Liver (tissue), 9 donors: Measurements from ENCODE around the gene PDE9A. TPM values are rescaled to one million over a fixed set of nuclear protein-coding genes. Genes with fewer than 3 reads are reported as not detected.

ENCODE experiments used
- DNase-seq: peaks from one replicate; pipeline ENCODE4 v3.0.0-alpha.2; 2017; ENCODE audit warnings: low spot score
- H3K27ac ChIP-seq, 2 donors: one replicate each; pipeline ENCODE4 v1.7.0; 2013; ENCODE audit warnings: inconsistent platforms in 2 of 2, low read length in 2 of 2, control low read depth in 1 of 2, low read depth in 1 of 2, mild to moderate bottlenecking in 1 of 2
- H3K27me3 ChIP-seq, 4 donors: one replicate each; pipeline versions ENCODE4 v1.6.1 to v1.7.0; 2013; ENCODE audit warnings: low read length in 3 of 4, inconsistent platforms in 1 of 4, mild to moderate bottlenecking in 1 of 4, moderate library complexity in 1 of 4; ENCODE audit not compliant: control insufficient read depth in 4 of 4, insufficient read depth in 4 of 4
- H3K36me3 ChIP-seq, 4 donors: one replicate each; pipeline versions ENCODE4 v1.6.1 to v1.7.0; 2013; ENCODE audit warnings: low read length in 3 of 4, mild to moderate bottlenecking in 3 of 4, low read depth in 1 of 4, moderate library complexity in 1 of 4; ENCODE audit not compliant: control insufficient read depth in 4 of 4, insufficient read depth in 3 of 4
- H3K4me1 ChIP-seq, 4 donors: one replicate each; pipeline versions ENCODE4 v1.6.1 to v1.7.0; 2013; ENCODE audit warnings: low read length in 3 of 4, mild to moderate bottlenecking in 3 of 4, moderate library complexity in 1 of 4; ENCODE audit not compliant: control insufficient read depth in 4 of 4, insufficient read depth in 4 of 4
- H3K4me3 ChIP-seq, 3 donors: one replicate each; pipeline versions ENCODE4 v1.6.1 to v1.7.0; 2013; ENCODE audit warnings: low read length in 3 of 3, control low read depth in 1 of 3, low read depth in 1 of 3, mild to moderate bottlenecking in 1 of 3
- H3K9ac ChIP-seq, 2 donors: one replicate each; pipeline ENCODE4 v1.7.0; 2013; ENCODE audit warnings: low read length in 2 of 2, mild to moderate bottlenecking in 2 of 2, moderate library complexity in 2 of 2, control low read depth in 1 of 2, low read depth in 1 of 2
- H3K9me3 ChIP-seq, 4 donors: one replicate each; pipeline versions ENCODE4 v1.6.1 to v1.7.0; 2013; ENCODE audit warnings: low read length in 3 of 4; ENCODE audit not compliant: control insufficient read depth in 4 of 4
- ATF3 ChIP-seq: IDR thresholded peaks from 2 replicates; pipeline ENCODE4 v1.6.1; 2016; ENCODE audit warnings: antibody characterized with exemption
- CTCF ChIP-seq: fragments of 150-350 bp; IDR thresholded peaks from 2 replicates; pipeline ENCODE4 v1.5.1; 2017; ENCODE audit warnings: improper control_type of control experiment, low read depth, low read length; ENCODE audit not compliant: missing input control
- EGR1 ChIP-seq, 2 donors: IDR thresholded peaks; 2 replicates each; pipeline ENCODE4 v1.6.1; 2016 to 2018; ENCODE audit warnings: antibody characterized with exemption in 2 of 2, low read depth in 2 of 2
- GABPA ChIP-seq, 2 donors: IDR thresholded peaks in 1 of 2; conservative IDR thresholded peaks in 1 of 2; 2 replicates each; pipeline ENCODE4 v1.6.1; 2016; ENCODE audit warnings: antibody characterized with exemption in 2 of 2, mild to moderate bottlenecking in 1 of 2, moderate library complexity in 1 of 2
- HNF4A ChIP-seq, 2 donors: conservative IDR thresholded peaks; 2 replicates each; pipeline ENCODE4 v1.6.1; 2016; ENCODE audit warnings: antibody characterized with exemption in 2 of 2, mild to moderate bottlenecking in 2 of 2
- JUND ChIP-seq, 2 donors: IDR thresholded peaks; 2 replicates each; pipeline ENCODE4 v1.6.1; 2016; ENCODE audit warnings: antibody characterized with exemption in 2 of 2
- MAX ChIP-seq: IDR thresholded peaks from 2 replicates; pipeline ENCODE4 v1.6.1; 2016; ENCODE audit warnings: antibody characterized with exemption
- RAD21 ChIP-seq, 2 donors: IDR thresholded peaks; 2 replicates each; pipeline ENCODE4 v1.6.1; 2016; ENCODE audit warnings: antibody characterized with exemption in 2 of 2, mild to moderate bottlenecking in 2 of 2
- RXRA ChIP-seq, 2 donors: IDR thresholded peaks; 2 replicates each; pipeline ENCODE4 v1.6.1; 2017 to 2018; ENCODE audit warnings: antibody characterized with exemption in 2 of 2, mild to moderate bottlenecking in 1 of 2
- SP1 ChIP-seq: IDR thresholded peaks from 2 replicates; pipeline ENCODE4 v1.6.1; 2018; ENCODE audit warnings: antibody characterized with exemption, mild to moderate bottlenecking
- TAF1 ChIP-seq: conservative IDR thresholded peaks from 2 replicates; pipeline ENCODE4 v1.6.1; 2016; ENCODE audit warnings: antibody characterized with exemption, mild to moderate bottlenecking
- YY1 ChIP-seq: IDR thresholded peaks from 2 replicates; pipeline ENCODE4 v1.6.1; 2016; ENCODE audit warnings: antibody characterized with exemption, mild to moderate bottlenecking
- WGBS: extraction: QIAGEN DNeasy Blood & Tissue Kit; methylation state at CpG from one replicate; pipeline ENCODE4 v1.1.7; 2013; 5-methylcytosine and 5-hydroxymethylcytosine counted together
- polyA plus RNA-seq, 2 donors: library from polyadenylated mRNA; stranded (reverse) in 1 of 2; unstranded in 1 of 2; fragments of 200-250 nt in 1 of 2; fragments of >200 nt in 1 of 2; fragmentation: Nextera tagmentation in 1 of 2; extraction: Ambion mirVana in 1 of 2; gene quantifications; one replicate each; pipeline versions ENCODE4 v1.2.1 to v1.2.3, GENCODE V29; 2013 to 2015
- total RNA-seq, 2 donors: library from RNA; depleted of rRNA; stranded (reverse); fragments of >200 nt; gene quantifications; one replicate each; pipeline ENCODE4 v1.2.3, GENCODE V29; 2014
- TF ChIP-seq, protein P1 (sequence below): IDR thresholded peaks from 2 replicates; pipeline ENCODE4 v1.6.1; 2016; ENCODE audit warnings: antibody characterized with exemption, mild to moderate bottlenecking
- TF ChIP-seq, protein P2 (sequence below): IDR thresholded peaks from 2 replicates; pipeline ENCODE4 v1.6.1; 2016; ENCODE audit warnings: antibody characterized with exemption
- donor health status: healthy.
- donor health status: healthy.
- donor health status: healthy.
- donor health status: healthy.
- donor health status: healthy.

The PDE9A gene
- total and polyA plus RNA-seq, 4 donors = 1.5 to 4.2 (median 2.7) TPM

GRCh38 chr21:42630626-42631025 is 22.8 kb upstream of the PDE9A start:
- Histone ChIP-seq H3K36me3 (no peaks in the 10 kb centered on the region), H3K4me3 (no peak overlapping the region), H3K9me3 (no peaks in the 10 kb centered on the region), H3K9ac (no peak overlapping the region), H3K27ac (no peak overlapping the region), H3K27me3 (no peaks in the 10 kb centered on the region), H3K4me1 (peaks cover 0 to 11% (median 2%) of the 10 kb centered on the region in 4 donors)
- TF ChIP-seq JUND (IDR thresholded peaks at IDR 0.05) = peak in 1 of 2 donors; percentile 79
- peak in 1 of 2 donors; percentile 45 for TF ChIP-seq RAD21 (IDR thresholded peaks at IDR 0.05)
- peak in 1 of 2 donors; percentile 36 for TF ChIP-seq EGR1 (IDR thresholded peaks at IDR 0.05; ENCODE audit: low read depth in 2 of 2)
- TF ChIP-seq HNF4A (conservative IDR thresholded peaks at IDR 0.05) = peak in 1 of 2 donors; percentile 72
- no peak for TF ChIP-seq CTCF
- TF ChIP-seq SP1 = peak; percentile 54
- peak; percentile 51 to 89 for TF ChIP-seq RXRA (IDR thresholded peaks at IDR 0.05)
- no peak for TF ChIP-seq GABPA (IDR thresholded peaks at IDR 0.05 in 1 of 2, conservative IDR thresholded peaks at IDR 0.05 in 1 of 2)
- TF ChIP-seq ATF3 = no peak
- TF ChIP-seq YY1 = peak; percentile 57
- WGBS = 43% methylated on average over 9 of the region's 9 CpGs
- no peak for DNase-seq

DNA sequence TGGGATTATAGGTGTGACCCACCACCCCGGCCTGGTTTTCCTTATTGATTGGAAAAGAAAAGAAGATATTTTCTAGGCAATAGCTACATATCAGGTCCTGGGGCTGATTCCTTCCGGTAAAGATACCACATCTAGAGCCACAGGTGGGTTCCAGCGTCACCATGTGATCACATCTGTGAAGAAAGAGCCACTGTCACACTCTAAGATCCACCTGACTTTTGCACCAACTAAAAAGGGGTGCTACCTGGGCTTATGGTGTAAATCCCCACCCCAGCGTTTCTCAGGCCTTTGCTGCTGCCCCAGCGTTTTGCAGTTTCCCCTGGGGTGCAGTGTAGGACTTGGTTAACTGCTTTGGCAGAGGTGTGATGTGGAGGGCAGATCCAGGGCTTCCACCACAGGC is 22.3 kb upstream of the PDE9A start:
- DNase-seq = no peak
- Histone ChIP-seq H3K4me3 (no peak overlapping the region), H3K4me1 (peaks cover 0 to 11% (median 2%) of the 10 kb centered on the region in 4 donors), H3K9ac (no peak overlapping the region), H3K9me3 (no peaks in the 10 kb centered on the region), H3K27ac (no peak overlapping the region), H3K36me3 (no peaks in the 10 kb centered on the region), H3K27me3 (no peaks in the 10 kb centered on the region)
- WGBS = 85% methylated on average over 5 of the region's 5 CpGs
- TF ChIP-seq RXRA (IDR thresholded peaks at IDR 0.05) (no peak), MAX (no peak), RAD21 (IDR thresholded peaks at IDR 0.05) (no peak), SP1 (no peak), ATF3 (no peak), HNF4A (conservative IDR thresholded peaks at IDR 0.05) (no peak), GABPA (IDR thresholded peaks at IDR 0.05 in 1 of 2, conservative IDR thresholded peaks at IDR 0.05 in 1 of 2) (no peak), JUND (IDR thresholded peaks at IDR 0.05) (no peak), TAF1 (no peak), CTCF (no peak)
- TF ChIP-seq, protein P1, sequence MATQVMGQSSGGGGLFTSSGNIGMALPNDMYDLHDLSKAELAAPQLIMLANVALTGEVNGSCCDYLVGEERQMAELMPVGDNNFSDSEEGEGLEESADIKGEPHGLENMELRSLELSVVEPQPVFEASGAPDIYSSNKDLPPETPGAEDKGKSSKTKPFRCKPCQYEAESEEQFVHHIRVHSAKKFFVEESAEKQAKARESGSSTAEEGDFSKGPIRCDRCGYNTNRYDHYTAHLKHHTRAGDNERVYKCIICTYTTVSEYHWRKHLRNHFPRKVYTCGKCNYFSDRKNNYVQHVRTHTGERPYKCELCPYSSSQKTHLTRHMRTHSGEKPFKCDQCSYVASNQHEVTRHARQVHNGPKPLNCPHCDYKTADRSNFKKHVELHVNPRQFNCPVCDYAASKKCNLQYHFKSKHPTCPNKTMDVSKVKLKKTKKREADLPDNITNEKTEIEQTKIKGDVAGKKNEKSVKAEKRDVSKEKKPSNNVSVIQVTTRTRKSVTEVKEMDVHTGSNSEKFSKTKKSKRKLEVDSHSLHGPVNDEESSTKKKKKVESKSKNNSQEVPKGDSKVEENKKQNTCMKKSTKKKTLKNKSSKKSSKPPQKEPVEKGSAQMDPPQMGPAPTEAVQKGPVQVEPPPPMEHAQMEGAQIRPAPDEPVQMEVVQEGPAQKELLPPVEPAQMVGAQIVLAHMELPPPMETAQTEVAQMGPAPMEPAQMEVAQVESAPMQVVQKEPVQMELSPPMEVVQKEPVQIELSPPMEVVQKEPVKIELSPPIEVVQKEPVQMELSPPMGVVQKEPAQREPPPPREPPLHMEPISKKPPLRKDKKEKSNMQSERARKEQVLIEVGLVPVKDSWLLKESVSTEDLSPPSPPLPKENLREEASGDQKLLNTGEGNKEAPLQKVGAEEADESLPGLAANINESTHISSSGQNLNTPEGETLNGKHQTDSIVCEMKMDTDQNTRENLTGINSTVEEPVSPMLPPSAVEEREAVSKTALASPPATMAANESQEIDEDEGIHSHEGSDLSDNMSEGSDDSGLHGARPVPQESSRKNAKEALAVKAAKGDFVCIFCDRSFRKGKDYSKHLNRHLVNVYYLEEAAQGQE = no peak
- TF ChIP-seq, protein P2, sequence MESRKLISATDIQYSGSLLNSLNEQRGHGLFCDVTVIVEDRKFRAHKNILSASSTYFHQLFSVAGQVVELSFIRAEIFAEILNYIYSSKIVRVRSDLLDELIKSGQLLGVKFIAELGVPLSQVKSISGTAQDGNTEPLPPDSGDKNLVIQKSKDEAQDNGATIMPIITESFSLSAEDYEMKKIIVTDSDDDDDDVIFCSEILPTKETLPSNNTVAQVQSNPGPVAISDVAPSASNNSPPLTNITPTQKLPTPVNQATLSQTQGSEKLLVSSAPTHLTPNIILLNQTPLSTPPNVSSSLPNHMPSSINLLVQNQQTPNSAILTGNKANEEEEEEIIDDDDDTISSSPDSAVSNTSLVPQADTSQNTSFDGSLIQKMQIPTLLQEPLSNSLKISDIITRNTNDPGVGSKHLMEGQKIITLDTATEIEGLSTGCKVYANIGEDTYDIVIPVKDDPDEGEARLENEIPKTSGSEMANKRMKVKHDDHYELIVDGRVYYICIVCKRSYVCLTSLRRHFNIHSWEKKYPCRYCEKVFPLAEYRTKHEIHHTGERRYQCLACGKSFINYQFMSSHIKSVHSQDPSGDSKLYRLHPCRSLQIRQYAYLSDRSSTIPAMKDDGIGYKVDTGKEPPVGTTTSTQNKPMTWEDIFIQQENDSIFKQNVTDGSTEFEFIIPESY = no peak
